Activated CD8-positive, alpha-beta memory T cell treated with anti-CD3 and anti-CD28 coated beads for 4 hours (primary cell): ENCODE results near the gene VHLL.

ENCODE experiments used
- DNase-seq, 2 donors: peaks; one replicate each; pipeline ENCODE4 v3.0.0-alpha.2; 2020; ENCODE audit warnings: low read depth in 2 of 2

The VHLL gene

DNA sequence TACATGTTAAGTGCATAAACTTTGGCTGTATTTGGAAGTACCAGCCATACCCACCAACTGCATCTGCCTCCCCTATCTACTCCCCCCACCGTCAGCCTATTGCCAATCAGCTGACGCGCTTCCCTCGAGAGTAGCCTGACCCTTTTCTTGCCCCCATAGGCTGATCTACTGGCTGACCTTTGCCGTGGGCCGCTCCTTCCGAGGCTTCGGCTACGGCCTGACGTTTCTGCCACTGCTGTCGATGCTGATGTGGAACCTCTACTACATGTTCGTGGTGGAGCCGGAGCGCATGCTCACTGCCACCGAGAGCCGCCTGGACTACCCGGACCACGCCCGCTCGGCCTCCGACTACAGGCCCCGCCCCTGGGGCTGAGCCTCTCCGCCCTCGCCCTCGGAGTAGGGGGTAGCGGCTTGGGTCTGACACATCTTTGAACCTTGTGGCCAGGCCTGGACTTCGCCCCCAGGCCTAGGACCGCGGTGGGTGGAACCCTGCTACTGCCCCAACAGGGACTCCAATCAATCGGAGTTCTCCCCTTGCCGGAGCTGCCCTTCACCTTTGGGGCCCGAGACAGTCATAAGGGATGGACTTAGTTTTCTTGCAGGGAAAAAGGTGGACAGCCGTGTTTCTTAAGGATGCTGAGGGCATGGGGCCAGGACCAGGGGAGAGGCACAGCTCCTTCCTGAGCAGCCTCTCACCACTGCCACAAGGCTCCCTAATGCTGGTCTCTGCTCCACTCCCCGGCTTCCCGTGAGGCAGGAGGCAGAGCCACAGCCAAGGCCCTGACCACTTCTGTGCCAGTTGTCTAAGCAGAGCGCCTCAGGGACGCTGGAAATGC, 7.7 kb downstream of the VHLL start:
- no peak for DNase-seq

DNA sequence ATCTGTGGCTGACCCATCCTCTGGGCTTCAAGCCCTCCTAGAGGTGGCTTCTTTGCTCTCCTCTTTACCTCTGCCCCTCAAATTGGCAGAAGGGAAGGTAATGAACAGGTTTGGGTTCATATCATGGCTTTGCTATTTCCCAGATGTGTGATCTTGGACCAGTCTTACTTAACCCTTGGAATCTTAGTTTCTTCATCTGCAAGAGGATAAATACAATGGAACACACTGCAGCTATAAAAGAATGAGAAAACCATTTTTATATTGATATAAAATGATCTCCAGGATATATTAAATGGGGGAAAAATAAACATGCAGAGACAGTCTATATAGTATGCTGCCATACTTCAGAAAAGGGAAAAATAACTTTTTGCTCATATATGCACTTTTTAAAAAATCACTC, 9.2 kb downstream of the VHLL start:
- DNase-seq: no peak

DNA sequence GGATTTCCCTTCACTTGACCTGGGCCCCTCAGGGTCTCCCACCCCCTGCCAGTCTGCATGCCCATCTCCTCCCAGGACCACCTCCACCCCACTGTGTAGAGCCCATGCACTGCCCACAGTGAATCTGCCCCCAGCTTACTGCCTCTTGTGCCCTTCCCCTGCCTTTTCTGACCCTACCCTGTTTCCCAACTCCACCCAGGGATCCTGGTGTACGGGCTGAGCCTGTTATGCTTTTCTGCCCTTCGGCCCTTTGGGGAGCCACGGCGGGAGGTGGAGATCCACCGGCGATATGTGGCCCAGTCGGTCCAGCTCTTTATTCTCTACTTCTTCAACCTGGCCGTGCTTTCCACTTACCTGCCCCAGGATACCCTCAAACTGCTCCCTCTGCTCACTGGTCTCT, 13.0 kb downstream of the VHLL start:
- DNase-seq: no peak

DNA sequence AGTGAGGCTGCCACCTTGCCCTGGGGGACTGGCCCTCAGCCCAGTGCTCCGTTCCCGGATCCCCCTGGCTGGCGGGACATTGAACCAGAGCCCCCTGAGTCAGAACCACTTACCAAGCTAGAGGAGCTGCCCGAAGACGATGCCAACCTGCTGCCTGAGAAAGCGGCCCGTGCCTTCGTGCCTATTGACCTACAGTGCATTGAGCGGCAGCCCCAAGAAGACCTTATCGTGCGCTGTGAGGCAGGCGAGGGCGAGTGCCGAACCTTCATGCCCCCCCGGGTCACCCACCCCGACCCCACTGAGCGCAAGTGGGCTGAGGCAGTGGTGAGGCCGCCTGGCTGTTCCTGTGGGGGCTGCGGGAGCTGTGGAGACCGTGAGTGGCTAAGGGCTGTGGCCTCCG, 13.7 kb downstream of the VHLL start:
- no peak for DNase-seq

DNA sequence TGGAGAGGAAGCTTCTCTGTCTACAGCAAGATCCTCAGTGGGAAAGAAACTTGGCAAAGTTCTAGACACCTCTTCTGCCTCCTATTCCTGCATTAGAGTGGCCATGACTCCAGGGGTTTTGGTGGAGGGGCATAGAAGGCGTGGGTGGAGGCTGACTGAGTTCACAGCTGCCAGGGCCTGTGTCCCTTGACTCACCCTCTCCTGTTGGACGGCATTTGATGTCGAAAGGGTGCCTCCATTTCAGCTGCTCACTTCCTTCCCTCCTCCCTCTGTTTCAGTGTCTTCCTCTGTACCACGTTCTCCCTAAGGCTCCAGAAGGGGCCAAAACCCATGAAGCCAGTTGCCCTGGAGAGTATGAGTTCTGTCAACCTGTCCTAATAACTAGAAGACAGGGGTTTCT, 14.3 kb downstream of the VHLL start:
- DNase-seq: no peak

DNA sequence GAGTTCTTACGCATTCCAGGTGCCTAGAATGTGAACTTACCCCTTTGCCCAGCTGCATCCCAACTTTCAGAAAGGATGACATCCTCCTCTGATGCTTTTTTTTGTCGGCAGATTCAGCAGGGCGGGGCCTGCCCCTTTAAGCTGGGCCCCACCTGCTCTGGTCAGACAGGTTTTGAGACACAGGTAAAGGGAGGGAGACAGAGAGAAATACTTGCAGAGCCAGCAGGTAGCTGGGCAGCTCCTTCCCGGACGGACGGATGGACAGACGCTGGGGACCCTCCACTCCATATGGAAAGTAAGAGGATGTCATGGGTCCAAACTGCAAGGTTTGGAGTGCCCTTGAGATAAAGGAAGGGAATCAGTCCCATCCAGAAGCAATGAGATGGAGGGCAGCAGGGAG, 15.0 kb downstream of the VHLL start, which contains the start of gene TMEM79:
Gene TMEM79, plus strand, starts transcription at position 214 of the 400 bp plus-strand sequence. CDS start 902 bp downstream, outside the sequence.
- DNase-seq: no peak

DNA sequence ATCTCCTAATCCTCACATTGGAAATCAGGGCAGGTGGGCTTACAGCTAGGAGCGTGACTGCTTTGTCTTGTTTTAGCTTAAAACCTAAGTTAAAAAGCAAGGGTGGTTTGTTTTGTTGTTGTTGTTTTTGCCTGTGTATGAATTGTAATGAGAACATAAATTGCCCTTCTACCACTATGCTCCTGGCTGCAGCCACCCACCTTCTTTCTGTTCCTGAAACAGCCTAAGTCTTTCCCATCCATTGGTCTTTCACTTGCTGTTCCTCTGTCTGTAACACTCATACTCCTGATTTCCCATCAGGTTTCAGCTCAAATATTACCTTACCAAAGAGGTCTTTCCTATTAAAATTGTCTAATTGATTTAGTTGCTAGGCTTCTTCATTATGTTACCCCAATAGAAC, 15.6 kb downstream of the VHLL start:
- DNase-seq: no peak

DNA sequence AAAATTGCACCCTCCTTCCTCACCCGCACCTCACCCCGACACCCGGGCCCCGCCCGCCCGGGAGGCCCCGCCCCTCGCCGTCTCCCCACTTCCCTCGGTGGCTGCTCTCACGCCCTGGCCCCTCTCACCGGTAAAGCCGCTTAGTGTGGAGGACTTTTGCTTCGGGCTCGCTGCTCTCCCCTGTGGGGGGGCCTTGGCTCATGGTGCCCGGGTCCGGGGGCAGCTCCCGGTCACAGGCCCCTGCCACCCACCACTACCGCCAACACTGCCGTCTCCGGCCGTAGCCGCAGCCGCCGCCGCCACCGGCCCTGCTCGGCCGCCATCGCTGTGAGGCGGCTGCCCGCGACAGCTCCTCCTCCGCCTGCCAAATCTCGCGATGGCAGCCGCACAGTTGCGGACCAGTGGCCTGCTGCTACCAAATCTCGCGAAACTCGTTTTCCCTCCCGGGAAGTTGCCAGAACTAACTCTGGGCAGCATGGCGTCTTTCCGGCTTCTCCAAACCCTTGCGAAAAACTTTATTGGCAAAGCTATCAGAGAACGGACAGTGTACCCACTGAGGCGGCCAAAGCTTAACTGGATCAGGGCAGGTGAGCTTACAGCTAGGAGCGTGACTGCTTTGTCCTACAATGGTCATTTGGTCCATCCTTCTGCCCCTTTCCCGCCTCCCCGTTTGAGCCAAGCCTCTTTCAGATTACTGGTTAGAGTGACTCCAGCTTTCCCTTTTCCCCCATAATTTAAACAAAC, 16.5 kb downstream of the VHLL start, which contains the start of gene SMG5:
Gene SMG5, minus strand, starts transcription at position 347 of the 744 bp plus-strand sequence. Its CDS starts 145 bp downstream, at position 202.
- peak; percentile 83 to 91 for DNase-seq

DNA sequence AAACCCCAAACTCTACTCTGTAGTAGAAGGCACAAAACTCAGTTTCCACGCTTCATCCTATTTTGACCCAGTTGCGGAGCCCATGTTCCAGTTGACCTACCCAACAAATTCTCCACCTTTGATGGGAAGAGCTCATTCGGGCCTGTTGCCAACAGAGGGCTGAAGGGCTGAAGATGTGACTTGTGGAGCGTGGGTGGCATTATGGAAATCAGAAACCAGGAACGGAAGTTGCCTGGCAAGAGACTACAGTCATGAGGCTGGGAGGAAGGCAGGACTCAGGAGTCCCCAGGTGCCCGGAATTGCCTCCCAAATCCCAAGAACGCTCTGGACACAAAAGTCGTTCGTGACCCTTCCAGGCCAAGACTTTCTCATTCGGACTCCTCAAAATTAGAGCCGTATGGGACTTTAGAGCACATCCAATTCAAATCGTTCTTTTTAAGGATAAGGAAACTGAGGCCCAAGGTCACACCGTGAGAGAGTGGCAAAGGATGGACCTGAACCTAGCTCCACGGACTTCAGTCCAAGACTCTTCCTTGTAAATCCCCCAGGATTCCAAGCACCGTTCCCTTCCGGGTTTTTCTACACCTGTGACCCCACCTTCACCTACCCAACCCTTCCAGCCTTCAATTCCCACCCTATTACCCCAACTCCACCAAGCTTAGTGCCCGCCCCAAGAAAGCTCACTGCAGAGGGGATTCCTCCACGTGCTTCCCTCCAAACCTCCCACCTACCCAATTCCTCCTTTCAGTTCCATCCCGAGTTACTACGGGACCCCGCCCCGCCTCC, 17.2 kb downstream of the VHLL start:
- no peak for DNase-seq

DNA sequence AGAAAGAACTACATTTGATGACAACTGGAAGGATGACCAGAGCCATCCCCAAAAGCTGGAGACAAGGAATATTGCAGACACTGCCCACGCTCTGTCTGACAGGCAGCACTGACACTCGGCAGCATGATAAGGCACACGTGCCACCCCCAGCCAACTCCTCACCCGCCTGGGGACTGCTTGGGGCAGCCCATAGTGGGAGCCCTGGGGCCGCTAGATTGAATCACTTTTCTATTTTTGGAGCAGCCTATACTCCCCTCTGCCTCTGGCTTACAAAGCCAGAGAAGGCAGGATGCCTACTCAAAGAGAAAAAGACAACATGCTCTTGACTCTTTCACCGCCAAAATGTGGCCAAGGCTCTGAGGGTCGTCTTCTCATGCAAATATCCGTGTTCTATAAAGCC, 17.8 kb downstream of the VHLL start:
- peak; percentile 25 to 27 for DNase-seq

DNA sequence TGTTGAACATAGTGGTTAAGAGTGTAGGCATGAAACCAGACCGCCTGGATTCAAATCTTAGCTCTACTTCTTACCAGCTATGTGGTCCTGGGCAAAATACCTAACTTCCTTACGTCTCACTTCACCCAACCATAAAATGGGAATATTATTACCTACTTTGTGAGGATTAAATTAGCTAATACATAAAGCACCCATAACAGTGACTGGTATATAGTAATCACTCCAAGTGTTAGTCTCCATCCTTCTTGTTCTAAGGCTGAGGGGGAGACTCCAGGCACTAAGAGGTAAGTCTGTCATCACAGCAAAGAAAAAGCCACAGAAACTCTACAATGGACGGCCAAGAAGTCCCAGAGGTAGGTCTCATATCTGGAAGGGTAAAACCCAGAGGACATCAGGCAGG, 19.3 kb downstream of the VHLL start:
- no peak for DNase-seq

DNA sequence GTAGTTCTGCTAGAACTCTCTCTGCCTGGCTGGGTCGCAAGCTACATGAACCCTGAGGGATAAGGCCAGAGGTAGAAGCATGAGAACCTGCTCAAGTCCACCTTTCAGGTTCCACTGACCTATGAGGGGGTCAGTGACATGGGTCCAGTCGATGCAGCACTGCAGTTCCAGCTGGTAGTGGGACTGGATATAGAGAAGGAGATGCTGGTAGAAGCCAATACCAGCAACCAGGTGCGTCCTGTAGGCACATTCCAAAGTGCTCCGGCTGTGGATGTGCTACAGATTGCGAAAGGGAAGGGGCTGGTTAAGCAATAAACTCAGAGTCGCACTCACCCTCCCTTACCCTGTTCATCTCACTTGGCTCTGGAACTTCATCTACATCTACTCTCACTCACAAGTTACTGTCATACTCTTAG, 22.1 kb downstream of the VHLL start:
- DNase-seq: no peak

DNA sequence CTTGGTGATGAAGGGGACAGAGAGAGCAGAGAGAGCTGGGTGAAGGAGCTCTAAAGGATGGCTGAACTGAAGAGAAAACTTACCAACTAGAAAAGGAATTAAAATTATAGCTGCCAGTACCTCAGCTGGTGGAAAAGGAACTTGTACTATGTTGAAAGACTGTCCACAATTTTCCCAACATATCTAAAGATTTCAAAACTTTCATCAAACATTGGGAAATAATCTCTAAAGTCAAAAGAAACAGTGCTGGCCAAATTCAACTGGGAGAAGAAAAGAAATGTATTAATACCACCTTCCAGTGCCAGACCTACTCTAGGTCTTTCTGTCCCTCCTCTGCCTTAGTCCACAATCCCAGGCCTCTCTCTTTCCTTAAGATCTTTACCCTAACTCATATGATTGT, 22.6 kb downstream of the VHLL start:
- DNase-seq: no peak

DNA sequence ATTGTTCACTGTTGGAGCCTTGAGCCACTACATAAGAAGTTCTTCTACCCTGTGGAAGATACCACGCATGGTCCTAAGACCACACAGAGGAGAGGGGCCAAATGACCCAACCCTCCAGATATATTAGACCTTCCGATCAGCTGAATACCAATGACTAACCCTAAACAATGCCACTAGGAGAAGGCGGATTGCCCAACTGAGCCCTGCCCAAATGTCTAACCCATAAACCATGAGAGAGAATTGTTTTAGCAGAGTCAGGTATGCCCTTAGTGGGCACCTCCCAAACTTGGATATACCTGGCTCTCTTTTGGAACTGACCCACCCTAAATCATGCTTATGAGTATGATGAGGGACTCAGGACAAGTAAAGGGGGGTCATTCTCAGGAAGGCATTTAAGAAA, 28.8 kb downstream of the VHLL start:
- DNase-seq: no peak

DNA sequence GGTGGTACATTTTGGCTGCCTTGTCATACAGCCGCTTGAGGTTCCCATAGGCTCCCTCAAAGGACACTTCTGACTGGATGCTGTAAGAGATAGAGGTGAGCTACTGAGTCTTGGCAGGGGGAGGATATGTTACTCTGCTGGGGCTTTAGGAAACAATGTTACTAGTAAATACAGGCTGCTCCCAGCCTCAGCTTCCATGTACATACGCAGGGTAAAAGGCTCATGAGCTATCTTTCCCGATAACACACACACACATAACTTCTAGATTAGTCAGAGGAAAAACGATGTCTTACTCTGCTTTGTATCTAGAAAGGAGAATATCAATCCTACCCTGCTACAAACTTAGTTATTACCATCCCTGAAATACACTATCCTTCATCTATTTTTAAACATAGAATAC, 30.8 kb downstream of the VHLL start:
- DNase-seq: no peak

DNA sequence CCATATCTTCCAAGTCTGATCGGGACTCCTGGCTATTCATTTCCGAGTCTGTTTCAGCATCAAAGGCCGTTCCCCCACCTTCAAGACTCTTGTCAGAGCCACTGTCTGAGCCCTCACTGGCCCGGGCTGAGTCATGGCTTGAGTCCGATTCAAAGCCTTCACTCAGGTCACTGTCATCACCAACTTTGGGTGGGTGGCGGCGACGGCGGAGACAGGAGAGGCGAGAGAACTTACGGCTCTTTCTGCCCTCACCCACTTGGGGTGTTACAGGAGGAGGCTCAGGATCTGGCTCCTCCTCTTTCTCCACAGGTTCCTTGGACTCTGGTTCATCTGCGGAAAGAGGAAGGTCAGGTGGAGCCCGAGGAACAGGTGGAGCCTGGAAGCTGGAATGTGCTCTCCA, 33.1 kb downstream of the VHLL start:
- DNase-seq: no peak

DNA sequence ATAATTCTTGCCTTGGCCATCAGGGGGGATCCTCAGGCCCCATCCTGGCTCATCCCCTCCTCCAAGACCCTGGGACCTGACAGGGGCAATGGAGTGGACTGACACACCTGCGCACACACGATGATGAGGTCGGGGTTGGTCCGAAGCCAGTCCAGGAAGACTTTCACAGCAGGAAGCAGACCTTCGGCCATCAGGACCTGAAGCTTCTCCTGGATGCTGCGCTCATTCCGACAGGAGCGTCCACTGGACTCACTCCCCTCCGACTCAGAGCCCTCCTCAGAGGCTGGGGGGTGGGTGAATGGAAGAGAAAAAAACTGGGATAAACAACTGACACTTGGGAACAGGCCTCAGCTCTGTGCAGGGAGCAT, 35.8 kb downstream of the VHLL start:
- DNase-seq: no peak

DNA sequence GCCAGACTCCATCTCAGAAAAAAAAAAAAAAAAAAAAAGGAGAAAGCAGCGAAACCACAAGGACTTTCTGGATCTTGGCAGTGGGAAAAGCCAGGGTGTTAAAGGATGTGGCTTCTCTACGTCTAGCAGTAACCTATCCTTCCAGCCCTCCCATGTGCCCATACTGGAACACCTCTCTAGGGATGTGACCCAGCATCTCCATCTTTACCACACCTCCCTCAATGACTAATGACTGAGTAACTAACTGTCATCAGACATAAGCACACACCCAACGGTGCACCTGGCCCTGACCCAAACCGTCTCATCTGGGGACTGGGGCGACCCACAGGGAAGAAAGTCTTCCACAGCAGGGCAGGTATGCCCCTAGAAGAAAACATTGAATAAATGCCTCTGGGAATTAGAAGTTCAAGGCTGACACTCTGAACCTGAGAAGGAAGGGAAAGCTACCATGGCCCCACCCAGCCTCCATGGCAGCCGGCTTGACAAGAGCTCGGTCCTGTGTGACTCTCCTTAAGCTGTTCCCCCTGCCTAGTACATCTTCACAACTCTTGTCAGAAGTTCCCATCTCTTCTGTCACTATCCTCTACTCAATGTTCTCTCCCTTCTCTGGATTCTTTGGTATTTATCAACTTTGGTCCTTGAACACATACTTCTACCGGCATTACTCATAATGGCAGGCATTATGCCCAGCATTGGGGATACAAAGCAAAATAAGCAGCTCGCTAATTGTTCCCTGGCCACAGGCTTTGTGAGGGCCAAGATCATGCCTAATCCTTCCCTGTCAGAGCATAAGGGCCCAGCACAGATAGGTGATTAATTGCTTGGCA, 36.4 kb downstream of the VHLL start:
- DNase-seq: no peak

DNA sequence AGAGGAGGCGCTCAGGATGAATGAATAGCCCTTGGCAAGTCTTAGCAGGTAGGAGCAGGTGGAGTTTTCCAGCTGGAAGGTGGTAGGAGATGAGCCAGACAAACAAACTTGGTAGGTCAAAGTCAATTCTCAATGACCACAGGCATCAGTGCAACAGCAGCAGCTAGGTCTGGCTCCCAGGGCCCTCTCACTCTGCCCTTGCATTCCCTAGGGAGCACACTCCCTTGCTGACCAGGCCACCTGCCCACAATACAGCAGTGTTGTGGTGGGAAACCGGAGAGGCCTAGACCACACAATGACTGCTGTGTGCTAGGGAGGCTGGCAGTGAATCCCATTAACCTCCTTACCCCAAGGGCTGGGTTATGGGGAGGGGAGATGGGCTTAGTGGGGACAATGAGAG, 38.2 kb downstream of the VHLL start:
- DNase-seq: no peak

DNA sequence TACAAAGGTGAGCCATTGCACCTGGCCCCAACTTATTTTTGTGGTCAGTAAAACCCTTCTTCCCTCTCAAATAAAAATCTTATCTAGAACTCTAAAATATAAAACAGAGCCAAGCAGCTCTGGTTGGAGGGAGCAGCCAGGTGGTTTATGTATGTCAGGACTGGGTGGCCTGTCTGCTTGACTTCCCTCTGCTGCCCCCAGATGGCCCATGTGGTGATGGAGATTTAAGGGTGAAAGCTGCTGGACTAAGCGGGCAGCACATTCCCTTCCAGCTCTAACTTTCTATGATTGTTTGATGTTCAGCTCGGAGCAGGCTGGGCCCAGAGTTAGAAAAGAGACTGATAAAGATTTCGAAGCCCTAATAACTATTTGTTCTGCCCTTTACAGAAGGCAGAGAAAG, 39.3 kb downstream of the VHLL start:
- DNase-seq: no peak

DNA sequence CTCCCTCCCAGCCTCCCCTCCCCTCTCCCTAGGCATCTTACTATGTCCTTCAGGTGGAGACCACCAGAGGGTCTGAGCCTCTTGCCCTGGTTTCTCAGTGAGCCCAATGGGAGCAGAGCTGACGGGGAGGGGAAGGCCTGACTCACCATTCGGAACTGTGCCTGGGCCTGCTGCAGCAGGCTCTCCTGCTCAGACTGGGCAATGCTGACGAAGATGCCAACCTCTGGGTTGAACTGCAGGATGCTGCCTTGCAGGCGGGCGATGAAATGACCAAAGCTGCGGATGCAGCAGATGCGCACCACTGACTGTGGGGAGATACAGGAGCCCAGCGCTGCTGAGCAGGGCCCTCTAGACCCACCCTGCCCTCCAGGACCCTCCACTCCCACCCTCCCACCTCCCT, 40.2 kb downstream of the VHLL start:
- no peak for DNase-seq
